Measurements from ENCODE around the gene RABEP2. TPM values are rescaled to one million over a fixed set of nuclear protein-coding genes. Genes with fewer than 3 reads are reported as not detected.

Gene RABEP2
- total and polyA plus RNA-seq, 12 donors: 1.4 to 121 (median 47.7) TPM

DNA sequence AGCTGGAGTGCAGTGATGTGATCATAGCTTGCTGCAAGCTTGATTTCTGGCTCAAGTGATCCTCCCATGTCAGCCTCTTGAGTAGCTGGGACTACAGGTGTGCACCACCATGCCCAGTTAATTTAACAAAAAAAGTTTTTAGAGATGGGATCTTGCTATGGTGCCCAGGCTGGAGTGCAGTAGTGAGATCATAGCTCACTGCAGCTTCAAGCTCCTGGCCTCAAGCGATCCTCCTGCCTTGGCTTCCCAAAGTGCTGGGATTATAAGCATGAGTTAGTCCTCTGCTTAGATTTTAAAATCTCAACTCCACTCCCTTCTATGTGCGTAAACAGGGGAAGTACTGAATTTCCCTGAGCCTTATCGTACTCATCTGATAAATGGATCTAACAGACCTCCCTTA lies 6.3 kb downstream of the RABEP2 start:
- no peaks in the 10 kb centered on the region for H3K9me3 ChIP-seq (replicated peaks in 1 of 3)
- TF ChIP-seq, protein P1, sequence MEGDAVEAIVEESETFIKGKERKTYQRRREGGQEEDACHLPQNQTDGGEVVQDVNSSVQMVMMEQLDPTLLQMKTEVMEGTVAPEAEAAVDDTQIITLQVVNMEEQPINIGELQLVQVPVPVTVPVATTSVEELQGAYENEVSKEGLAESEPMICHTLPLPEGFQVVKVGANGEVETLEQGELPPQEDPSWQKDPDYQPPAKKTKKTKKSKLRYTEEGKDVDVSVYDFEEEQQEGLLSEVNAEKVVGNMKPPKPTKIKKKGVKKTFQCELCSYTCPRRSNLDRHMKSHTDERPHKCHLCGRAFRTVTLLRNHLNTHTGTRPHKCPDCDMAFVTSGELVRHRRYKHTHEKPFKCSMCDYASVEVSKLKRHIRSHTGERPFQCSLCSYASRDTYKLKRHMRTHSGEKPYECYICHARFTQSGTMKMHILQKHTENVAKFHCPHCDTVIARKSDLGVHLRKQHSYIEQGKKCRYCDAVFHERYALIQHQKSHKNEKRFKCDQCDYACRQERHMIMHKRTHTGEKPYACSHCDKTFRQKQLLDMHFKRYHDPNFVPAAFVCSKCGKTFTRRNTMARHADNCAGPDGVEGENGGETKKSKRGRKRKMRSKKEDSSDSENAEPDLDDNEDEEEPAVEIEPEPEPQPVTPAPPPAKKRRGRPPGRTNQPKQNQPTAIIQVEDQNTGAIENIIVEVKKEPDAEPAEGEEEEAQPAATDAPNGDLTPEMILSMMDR (IDR thresholded peaks at IDR 0.05): no peak
- TF ChIP-seq POLR2A (IDR thresholded peaks at IDR 0.05): no peak
- no peak overlapping the region for H3K27ac ChIP-seq
- H3K4me3 ChIP-seq: no peak overlapping the region
- H3K27me3 ChIP-seq: no peaks in the 10 kb centered on the region
- peaks cover 0 to 41% of the 10 kb centered on the region in 2 donors for H3K36me3 ChIP-seq (replicated peaks in 1 of 2)
- intact Hi-C loops (cut with DNase I): no loop called here
- WGBS, 4 donors: 96 to 99% (median 97%) methylated on average over 3 of the region's 3 CpGs
- H3K4me1 ChIP-seq (replicated peaks in 1 of 2): peaks cover 8 to 13% of the 10 kb centered on the region in 2 donors
- DNase-seq: no peak

GRCh38 chr16:28917095-28917494 lies 7.9 kb downstream of the RABEP2 start:
- intact Hi-C loops (cut with DNase I): no loop called here
- DNase-seq: no peak
- H3K4me3 ChIP-seq: no peak overlapping the region
- WGBS, 4 donors: 89 to 94% (median 91%) methylated on average over 7 of the region's 7 CpGs
- TF ChIP-seq POLR2A (IDR thresholded peaks at IDR 0.05): no peak
- TF ChIP-seq, protein P1 (IDR thresholded peaks at IDR 0.05): no peak
- no peak overlapping the region for H3K27ac ChIP-seq
- H3K27me3 ChIP-seq: no peaks in the 10 kb centered on the region
- no peaks in the 10 kb centered on the region for H3K4me1 ChIP-seq (replicated peaks in 1 of 2)
- H3K36me3 ChIP-seq (replicated peaks in 1 of 2): peaks cover 0 to 49% of the 10 kb centered on the region in 2 donors
- H3K9me3 ChIP-seq (replicated peaks in 1 of 3): no peaks in the 10 kb centered on the region

DNA sequence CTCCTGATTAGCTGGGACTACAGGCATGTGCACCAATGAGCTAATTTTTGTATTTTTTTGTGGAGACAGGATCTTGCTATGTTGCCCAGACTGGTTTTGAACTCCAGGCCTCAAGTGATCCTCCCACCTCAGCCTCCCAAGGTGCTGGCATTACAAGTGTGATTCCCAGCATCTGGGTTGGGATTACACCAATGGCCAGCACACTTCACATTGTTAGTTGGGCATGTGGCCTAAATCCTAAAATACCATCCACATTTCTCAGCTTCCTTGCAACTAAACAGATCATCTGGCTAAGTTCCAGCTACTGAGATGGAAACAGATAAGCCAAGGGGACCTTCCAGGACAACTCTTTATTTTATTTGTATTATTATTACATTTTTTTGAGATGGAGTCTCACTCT lies 9.9 kb downstream of the RABEP2 start:
- intact Hi-C loops (cut with DNase I): no loop called here
- H3K36me3 ChIP-seq (replicated peaks in 1 of 2): peaks cover 0 to 54% of the 10 kb centered on the region in 2 donors
- TF ChIP-seq POLR2A (IDR thresholded peaks at IDR 0.05): no peak
- TF ChIP-seq, protein P1 (IDR thresholded peaks at IDR 0.05): no peak
- no peaks in the 10 kb centered on the region for H3K27me3 ChIP-seq
- H3K9me3 ChIP-seq (replicated peaks in 1 of 3): no peaks in the 10 kb centered on the region
- H3K4me3 ChIP-seq: no peak overlapping the region
- no peak for DNase-seq
- no peaks in the 10 kb centered on the region for H3K4me1 ChIP-seq (replicated peaks in 1 of 2)
- H3K27ac ChIP-seq: no peak overlapping the region

- H3K4me1 ChIP-seq (replicated peaks in 1 of 2): no peaks in the 10 kb centered on the region
- intact Hi-C loops (cut with DNase I): no loop called here
- no peak overlapping the region for H3K27ac ChIP-seq
- no peak for DNase-seq
- H3K4me3 ChIP-seq: no peak overlapping the region
- no peaks in the 10 kb centered on the region for H3K27me3 ChIP-seq
- 94 to 95% (median 95%) methylated on average over 20 to 29 of the region's 29 CpGs for WGBS, 4 donors
- TF ChIP-seq, protein P1 (IDR thresholded peaks at IDR 0.05): no peak
- TF ChIP-seq POLR2A (IDR thresholded peaks at IDR 0.05): no peak
- peaks cover 0 to 49% of the 10 kb centered on the region in 2 donors for H3K36me3 ChIP-seq (replicated peaks in 1 of 2)
- H3K9me3 ChIP-seq (replicated peaks in 1 of 3): no peaks in the 10 kb centered on the region
Measured at GRCh38 chr16:28913946-28914724, 10.9 kb downstream of the RABEP2 start.
